Upper lobe of right lung (tissue), 1 donor: ENCODE results near the gene SUSD3. TPM values are rescaled to one million over a fixed set of nuclear protein-coding genes. Genes with fewer than 3 reads are reported as not detected.
A peak's percentile ranks its signal among the peaks of the same experiment; 100 is the strongest.

Experiments used
- ATAC-seq: fragments of 200-7000 bp; cut with Tn5 transposase; one replicate; pipeline ENCODE4 v1.9.1; 2020; ENCODE audit warnings: mild to moderate bottlenecking, moderate library complexity
- DNase-seq: peaks from one replicate; pipeline ENCODE4 v3.0.0-alpha.2; 2020
- H3K27ac ChIP-seq: fragments of 200-600 bp; one replicate; pipeline ENCODE4 v1.8.0; 2022
- H3K27me3 ChIP-seq: fragments of 200-600 bp; one replicate; pipeline ENCODE4 v1.8.0; 2022; ENCODE audit warnings: mild to moderate bottlenecking
- H3K36me3 ChIP-seq: fragments of 200-600 bp; one replicate; pipeline ENCODE4 v1.8.0; 2022
- H3K4me1 ChIP-seq: fragments of 200-600 bp; one replicate; pipeline ENCODE4 v1.8.0; 2022
- H3K4me3 ChIP-seq: fragments of 200-600 bp; one replicate; pipeline ENCODE4 v1.8.0; 2022; ENCODE audit warnings: mild to moderate bottlenecking
- H3K9me3 ChIP-seq: fragments of 200-600 bp; one replicate; pipeline ENCODE4 v1.8.0; 2022
- CTCF ChIP-seq: fragments of 200-600 bp; IDR thresholded peaks from one replicate; pipeline ENCODE4 v1.8.0; 2022; ENCODE audit warnings: antibody characterized with exemption
- intact Hi-C: fragments of 100-400 bp; cut with DNase I; formaldehyde crosslinking; loops from one replicate; pipeline ENCODE4 v1.11.0; 2022
- total RNA-seq: library from RNA; stranded (reverse); fragmentation: NEBNext Ultra II Directional; extraction: Animal tissue kit (Norgen Biotek cat#: 25700); gene quantifications from one replicate; pipeline ENCODE4 v1.2.1, GENCODE V29; 2021
- donor health status: DM: no; HTN: yes; CAD: no; lungs with severe emphysema.

The SUSD3 gene
- total RNA-seq, 1 donor from 2014 or later = 4.8 TPM

GRCh38 chr9:93064392-93065134 is 6.1 kb downstream of the SUSD3 start:
- no peak for DNase-seq
- H3K36me3 ChIP-seq = no peaks in the 10 kb centered on the region
- H3K9me3 ChIP-seq = no peaks in the 10 kb centered on the region
- peak; percentile 74 for ATAC-seq
- no peaks in the 10 kb centered on the region for H3K27me3 ChIP-seq
- intact Hi-C loops = no loop called here
- no peak overlapping the region for H3K27ac ChIP-seq
- TF ChIP-seq CTCF = no peak
- H3K4me1 ChIP-seq = peaks cover 25% of the 10 kb centered on the region
- no peak overlapping the region for H3K4me3 ChIP-seq

GRCh38 chr9:93065135-93065720 is 6.7 kb downstream of the SUSD3 start:
- DNase-seq = no peak

GRCh38 chr9:93066978-93067603 is 8.6 kb downstream of the SUSD3 start:
- no peak for ATAC-seq
- TF ChIP-seq CTCF = no peak
- H3K36me3 ChIP-seq = no peaks in the 10 kb centered on the region
- DNase-seq = no peak
- no peaks in the 10 kb centered on the region for H3K27me3 ChIP-seq
- no peak overlapping the region for H3K4me3 ChIP-seq
- H3K4me1 ChIP-seq = peaks cover 7% of the 10 kb centered on the region
- H3K9me3 ChIP-seq = no peaks in the 10 kb centered on the region
- intact Hi-C loops = no loop called here
- H3K27ac ChIP-seq = no peak overlapping the region

More at GRCh38 chr9:93065135-93065720, 6.7 kb downstream of the SUSD3 start:
- no peak for ATAC-seq
- TF ChIP-seq CTCF = no peak
- no peaks in the 10 kb centered on the region for H3K9me3 ChIP-seq
- H3K27ac ChIP-seq = no peak overlapping the region
- intact Hi-C loops = no loop called here
- no peak overlapping the region for H3K4me3 ChIP-seq
- no peaks in the 10 kb centered on the region for H3K36me3 ChIP-seq
- H3K27me3 ChIP-seq = no peaks in the 10 kb centered on the region
- peaks cover 18% of the 10 kb centered on the region for H3K4me1 ChIP-seq

GRCh38 chr9:93068956-93069355 is 10.5 kb downstream of the SUSD3 start:
- Histone ChIP-seq H3K9me3 (no peaks in the 10 kb centered on the region), H3K4me3 (no peak overlapping the region), H3K27ac (no peak overlapping the region), H3K4me1 (peaks cover 9% of the 10 kb centered on the region), H3K36me3 (no peaks in the 10 kb centered on the region), H3K27me3 (no peaks in the 10 kb centered on the region)
- intact Hi-C loops = no loop called here
- no peak for ATAC-seq
- no peak for TF ChIP-seq CTCF
- no peak for DNase-seq

GRCh38 chr9:93071464-93071863 is 13.0 kb downstream of the SUSD3 start:
- H3K27ac ChIP-seq = no peak overlapping the region
- ATAC-seq (peak; percentile 35), DNase-seq (no peak)
- peaks cover 5% of the 10 kb centered on the region for H3K4me1 ChIP-seq
- H3K27me3 ChIP-seq = no peaks in the 10 kb centered on the region
- intact Hi-C loops = no loop called here
- H3K36me3 ChIP-seq = no peaks in the 10 kb centered on the region
- no peak for TF ChIP-seq CTCF
- H3K9me3 ChIP-seq = no peaks in the 10 kb centered on the region
- H3K4me3 ChIP-seq = no peak overlapping the region
